GM19455 (cell line): ENCODE results near the gene WDR89.
"Not testable (repeated sequence)": the region's sequence is repeated elsewhere in the genome, so short reads cannot be mapped to it uniquely, and the experiment has no call there.

Source experiments
- ATAC-seq: cut with Tn5 transposase; IDR thresholded peaks from one replicate; pipeline ENCODE4 v1.9.1; 2021; ENCODE audit not compliant: unreplicated experiment

The WDR89 gene

GRCh38 chr14:63641473-63642228 lies at the start of gene WDR89:
Gene WDR89, minus strand, starts transcription at chr14:63641871. Its CDS starts 41,929 bp downstream, at chr14:63599942.
- ATAC-seq, result peak; percentile 89

- no peak for ATAC-seq
These were observed 47.5 kb upstream of the WDR89 start for GRCh38 chr14:63689132-63689531.

- ATAC-seq, result no peak
These were observed 45.3 kb upstream of the WDR89 start for GRCh38 chr14:63686926-63687325.

- no peak for ATAC-seq
These were observed 43.7 kb upstream of the WDR89 start for GRCh38 chr14:63685401-63685800.

- no peak for ATAC-seq
These were observed 41.3 kb upstream of the WDR89 start for GRCh38 chr14:63682727-63683593.

- no peak for ATAC-seq
These were observed 36.9 kb upstream of the WDR89 start for GRCh38 chr14:63678536-63678935.

GRCh38 chr14:63677891-63678379 lies 36.3 kb upstream of the WDR89 start:
- no peak for ATAC-seq

GRCh38 chr14:63676615-63677014 lies 34.9 kb upstream of the WDR89 start:
- no peak for ATAC-seq

- ATAC-seq, result no peak
These were observed 32.3 kb upstream of the WDR89 start for GRCh38 chr14:63673886-63674497.

GRCh38 chr14:63673255-63673654 lies 31.6 kb upstream of the WDR89 start:
- no peak for ATAC-seq

GRCh38 chr14:63672417-63673180 lies 30.9 kb upstream of the WDR89 start:
- ATAC-seq, result no peak

- ATAC-seq, result no peak
These were observed 30.3 kb upstream of the WDR89 start for GRCh38 chr14:63671987-63672386.

GRCh38 chr14:63670692-63671091 lies 29.0 kb upstream of the WDR89 start:
- ATAC-seq, result no peak

GRCh38 chr14:63666335-63666734 lies 24.7 kb upstream of the WDR89 start:
- no peak for ATAC-seq

GRCh38 chr14:63663428-63664341 lies 22.0 kb upstream of the WDR89 start:
- no peak for ATAC-seq

- ATAC-seq, result no peak
These were observed 21.1 kb upstream of the WDR89 start for GRCh38 chr14:63662776-63663175.

- not testable (repeated sequence) for ATAC-seq
These were observed 20.2 kb upstream of the WDR89 start for GRCh38 chr14:63661881-63662280.

- ATAC-seq, result no peak
These were observed 18.1 kb upstream of the WDR89 start for GRCh38 chr14:63659726-63660125.

- ATAC-seq, result no peak
These were observed 14.5 kb upstream of the WDR89 start for GRCh38 chr14:63656194-63656593.

- ATAC-seq, result no peak
These were observed 13.3 kb upstream of the WDR89 start for GRCh38 chr14:63654936-63655335.
